CD4-positive, alpha-beta memory T cell (primary cell): ENCODE results near the gene GNAO1. TPM values are rescaled to one million over a fixed set of nuclear protein-coding genes. Genes with fewer than 3 reads are reported as not detected.

Experiments used
- CTCF ChIA-PET: fragments of 350-600 bp; sonication (Branson Sonifier 250); formaldehyde crosslinking; loops from one replicate; lab custom pipeline; 2021; ENCODE audit warnings: inconsistent platforms; ENCODE audit not compliant: partially characterized antibody; lab: Charles Lee
- POLR2A ChIA-PET: fragments of 350-600 bp; sonication (Branson Sonifier 250); formaldehyde crosslinking; loops from one replicate; lab custom pipeline; 2021; ENCODE audit not compliant: partially characterized antibody; lab: Charles Lee
- DNase-seq, 5 donors: peaks; one replicate each; pipeline versions ENCODE4 v3.0.0 to v3.0.0-alpha.2; 2020 to 2022; ENCODE audit warnings: mixed read lengths in 1 of 5
- H3K27ac ChIP-seq: one replicate; pipeline ENCODE4 v1.7.0; 2013; ENCODE audit warnings: low read depth, low read length
- H3K27me3 ChIP-seq: 2 replicates; pipeline ENCODE4 v1.7.0; 2013; ENCODE audit warnings: mild to moderate bottlenecking, low read length, moderate library complexity; ENCODE audit not compliant: insufficient read depth
- H3K36me3 ChIP-seq: 2 replicates; pipeline ENCODE4 v1.7.0; 2013; ENCODE audit warnings: mild to moderate bottlenecking, low read length, moderate library complexity; ENCODE audit not compliant: insufficient read depth
- H3K4me1 ChIP-seq: 2 replicates; pipeline ENCODE4 v1.7.0; 2013; ENCODE audit warnings: mild to moderate bottlenecking, low read length, moderate library complexity; ENCODE audit not compliant: insufficient read depth
- H3K4me3 ChIP-seq, 2 donors: one replicate each; pipeline ENCODE4 v1.7.0; 2013; ENCODE audit warnings: low read length in 2 of 2, mild to moderate bottlenecking in 1 of 2
- H3K9me3 ChIP-seq, 2 donors: one replicate each; pipeline ENCODE4 v1.7.0; 2013; ENCODE audit warnings: low read length in 2 of 2, control low read depth in 1 of 2; ENCODE audit not compliant: control insufficient read depth in 1 of 2
- H3K27ac Mint-ChIP-seq, 7 donors: one replicate each; pipeline ENCODE4 v1.8.0; 2020 to 2021; ENCODE audit warnings: mixed read lengths in 7 of 7, mild to moderate bottlenecking in 6 of 7, inconsistent platforms in 3 of 7, moderate library complexity in 3 of 7
- H3K27me3 Mint-ChIP-seq, 2 donors: one replicate each; pipeline ENCODE4 v1.8.0; 2020 to 2021; ENCODE audit warnings: mixed read lengths in 2 of 2
- H3K36me3 Mint-ChIP-seq, 2 donors: one replicate each; pipeline ENCODE4 v1.8.0; 2020 to 2021; ENCODE audit warnings: mixed read lengths in 2 of 2, inconsistent platforms in 1 of 2, mild to moderate bottlenecking in 1 of 2
- H3K4me1 Mint-ChIP-seq, 4 donors: one replicate each; pipeline ENCODE4 v1.8.0; 2020 to 2021; ENCODE audit warnings: mixed read lengths in 4 of 4, mild to moderate bottlenecking in 1 of 4
- H3K4me3 Mint-ChIP-seq, 8 donors: one replicate each; pipeline ENCODE4 v1.8.0; 2020 to 2021; ENCODE audit warnings: mixed read lengths in 8 of 8, mild to moderate bottlenecking in 7 of 8, moderate library complexity in 6 of 8, inconsistent platforms in 3 of 8
- H3K9me3 Mint-ChIP-seq, 8 donors: one replicate each; pipeline ENCODE4 v1.8.0; 2020 to 2021; ENCODE audit warnings: mixed read lengths in 8 of 8, mild to moderate bottlenecking in 5 of 8, inconsistent platforms in 3 of 8, moderate library complexity in 1 of 8
- intact Hi-C: fragments of 100-400 bp; cut with micrococcal nuclease; formaldehyde crosslinking; loops from one replicate; pipeline ENCODE4 v1.15.1; 2023
- polyA plus RNA-seq, 2 donors: library from polyadenylated mRNA; unstranded; fragments of 300-500 nt; fragmentation: Illumina TruSeq; gene quantifications; one replicate each; pipeline ENCODE4 v1.2.3, GENCODE V29; 2021
- total RNA-seq, 2 experiments: library from RNA; stranded (reverse); gene quantifications; one replicate each; pipeline ENCODE4 v1.2.3, GENCODE V29; 2021

Gene GNAO1
- total and polyA plus RNA-seq, 4 experiments from 2014 or later: 1.5 to 10.8 (median 10.5) TPM; not detected in 1

DNA sequence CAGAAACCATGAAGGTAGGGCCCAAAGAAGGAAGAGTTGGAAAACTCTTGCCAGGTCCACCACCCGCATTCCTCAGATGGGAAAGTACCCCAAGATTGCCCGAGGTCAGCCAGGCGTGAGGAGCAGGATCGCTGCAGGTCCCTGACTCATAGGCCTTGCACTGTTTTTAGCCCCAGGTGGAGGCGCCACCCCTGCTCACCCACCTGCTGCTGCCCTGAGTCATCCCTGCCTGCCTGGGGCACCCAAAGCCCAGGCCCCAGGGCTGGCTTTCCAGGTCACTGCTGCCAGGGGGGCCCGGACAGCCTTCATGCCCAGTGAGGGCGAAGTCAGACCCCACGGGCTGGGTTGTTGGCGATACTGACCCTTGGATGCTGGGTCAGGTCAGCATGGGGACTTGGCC lies 133.1 kb downstream of the GNAO1 start:
- no peak overlapping the region for H3K27ac ChIP-seq
- Mint-ChIP-seq H3K9me3 (no peaks in the 10 kb centered on the region), H3K27ac (no peak overlapping the region), H3K36me3 (no peaks in the 10 kb centered on the region), H3K27me3 (no peaks in the 10 kb centered on the region), H3K4me1 (peaks cover 0 to 5% (median 3%) of the 10 kb centered on the region in 4 donors), H3K4me3 (no peak overlapping the region)
- no peaks in the 10 kb centered on the region for H3K4me1 ChIP-seq
- ChIA-PET POLR2A (no interaction called here), CTCF (interaction anchor here (1.0 kb wide), 1 partner anchor 381 kb away, joined by 4 read pairs; no protein-coding TSS in a partner anchor)
- no peak for DNase-seq
- H3K27me3 ChIP-seq: no peaks in the 10 kb centered on the region
- intact Hi-C loops: no loop called here
- H3K36me3 ChIP-seq: no peaks in the 10 kb centered on the region
- no peak overlapping the region for H3K4me3 ChIP-seq
- no peaks in the 10 kb centered on the region for H3K9me3 ChIP-seq

DNA sequence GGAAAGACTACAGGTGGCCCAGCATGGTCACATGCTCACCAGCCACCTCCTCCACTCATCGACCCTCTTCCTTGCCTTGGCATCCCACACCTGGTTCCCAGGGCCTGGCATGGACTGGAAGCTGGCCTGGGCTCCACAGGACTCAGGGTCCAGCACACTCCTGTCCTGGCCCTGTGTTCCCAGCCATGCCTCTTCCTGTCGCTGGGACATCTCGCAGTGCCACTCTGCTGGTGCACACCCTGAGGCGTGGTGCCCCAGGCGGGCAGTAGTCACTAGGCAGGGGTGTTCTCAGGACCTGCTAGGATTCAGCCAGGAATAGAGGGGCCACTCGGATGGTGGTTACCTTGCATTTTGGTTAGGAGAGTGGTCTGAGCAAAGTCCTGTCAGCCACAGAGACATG lies 134.7 kb downstream of the GNAO1 start:
- no peak for DNase-seq
- no peaks in the 10 kb centered on the region for H3K27me3 Mint-ChIP-seq
- H3K9me3 ChIP-seq: no peaks in the 10 kb centered on the region
- no peaks in the 10 kb centered on the region for H3K27me3 ChIP-seq
- no peaks in the 10 kb centered on the region for H3K36me3 Mint-ChIP-seq
- POLR2A ChIA-PET: no interaction called here
- CTCF ChIA-PET: interaction anchor here (4.9 kb wide), 1 partner anchor 8 kb away, joined by 34 read pairs; no protein-coding TSS in a partner anchor
- H3K4me3 Mint-ChIP-seq: no peak overlapping the region
- H3K4me1 Mint-ChIP-seq: peaks cover 0 to 5% (median 2%) of the 10 kb centered on the region in 4 donors
- H3K27ac ChIP-seq: no peak overlapping the region
- H3K4me1 ChIP-seq: no peaks in the 10 kb centered on the region
- H3K9me3 Mint-ChIP-seq: no peaks in the 10 kb centered on the region
- no peak overlapping the region for H3K4me3 ChIP-seq
- intact Hi-C loops: no loop called here
- no peaks in the 10 kb centered on the region for H3K36me3 ChIP-seq
- peak overlapping the region in 2 of 7 donors; percentile 9 to 61 for H3K27ac Mint-ChIP-seq

GRCh38 chr16:56327071-56327928 lies 136.0 kb downstream of the GNAO1 start:
- H3K9me3 Mint-ChIP-seq: no peaks in the 10 kb centered on the region
- POLR2A ChIA-PET: no interaction called here
- Histone ChIP-seq H3K9me3 (no peaks in the 10 kb centered on the region), H3K27me3 (no peaks in the 10 kb centered on the region), H3K27ac (no peak overlapping the region), H3K4me3 (no peak overlapping the region), H3K36me3 (no peaks in the 10 kb centered on the region), H3K4me1 (no peaks in the 10 kb centered on the region)
- H3K36me3 Mint-ChIP-seq: no peaks in the 10 kb centered on the region
- intact Hi-C loops: no loop called here
- DNase-seq: no peak
- no peak overlapping the region for H3K4me3 Mint-ChIP-seq
- CTCF ChIA-PET: interaction anchor here (4.9 kb wide), 1 partner anchor 9 kb away, joined by 34 read pairs; no protein-coding TSS in a partner anchor
- no peaks in the 10 kb centered on the region for H3K27me3 Mint-ChIP-seq
- H3K27ac Mint-ChIP-seq: no peak overlapping the region
- peaks cover 0 to 5% (median 1%) of the 10 kb centered on the region in 4 donors for H3K4me1 Mint-ChIP-seq

- Mint-ChIP-seq H3K4me1 (peaks cover 0 to 5% (median 1%) of the 10 kb centered on the region in 4 donors), H3K27me3 (no peaks in the 10 kb centered on the region), H3K9me3 (no peaks in the 10 kb centered on the region), H3K27ac (no peak overlapping the region), H3K36me3 (no peaks in the 10 kb centered on the region), H3K4me3 (no peak overlapping the region)
- Histone ChIP-seq H3K4me3 (no peak overlapping the region), H3K27ac (no peak overlapping the region), H3K36me3 (no peaks in the 10 kb centered on the region), H3K4me1 (no peaks in the 10 kb centered on the region), H3K9me3 (no peaks in the 10 kb centered on the region), H3K27me3 (no peaks in the 10 kb centered on the region)
- intact Hi-C loops: no loop called here
- DNase-seq: no peak
- POLR2A ChIA-PET: no interaction called here
- CTCF ChIA-PET: interaction anchor here (4.9 kb wide), 1 partner anchor 10 kb away, joined by 34 read pairs; no protein-coding TSS in a partner anchor
Measured at GRCh38 chr16:56327929-56328258, 136.6 kb downstream of the GNAO1 start.

GRCh38 chr16:56328276-56329022 lies 137.2 kb downstream of the GNAO1 start:
- Mint-ChIP-seq H3K4me1 (peaks cover 0 to 5% (median 1%) of the 10 kb centered on the region in 4 donors), H3K9me3 (no peaks in the 10 kb centered on the region), H3K36me3 (no peaks in the 10 kb centered on the region), H3K27me3 (no peaks in the 10 kb centered on the region), H3K27ac (no peak overlapping the region), H3K4me3 (no peak overlapping the region)
- no peak for DNase-seq
- ChIA-PET CTCF (interaction anchor here (4.9 kb wide), 1 partner anchor 10 kb away, joined by 34 read pairs; no protein-coding TSS in a partner anchor), POLR2A (no interaction called here)
- no peaks in the 10 kb centered on the region for H3K4me1 ChIP-seq
- no peak overlapping the region for H3K4me3 ChIP-seq
- H3K27ac ChIP-seq: no peak overlapping the region
- intact Hi-C loops: no loop called here
- no peaks in the 10 kb centered on the region for H3K27me3 ChIP-seq
- no peaks in the 10 kb centered on the region for H3K9me3 ChIP-seq
- no peaks in the 10 kb centered on the region for H3K36me3 ChIP-seq

GRCh38 chr16:56329887-56330286 lies 138.6 kb downstream of the GNAO1 start:
- intact Hi-C loops: no loop called here
- H3K4me3 ChIP-seq: no peak overlapping the region
- ChIA-PET POLR2A (no interaction called here), CTCF (interaction anchor here (1.0 to 4.9 kb wide), 2 partner anchors 12 to 865 kb away, joined by 3 to 34 read pairs; no protein-coding TSS in a partner anchor)
- H3K9me3 ChIP-seq: no peaks in the 10 kb centered on the region
- Mint-ChIP-seq H3K4me3 (no peak overlapping the region), H3K4me1 (peaks cover 0 to 5% (median 1%) of the 10 kb centered on the region in 4 donors), H3K27me3 (no peaks in the 10 kb centered on the region), H3K9me3 (no peaks in the 10 kb centered on the region), H3K36me3 (no peaks in the 10 kb centered on the region), H3K27ac (no peak overlapping the region)
- H3K27ac ChIP-seq: no peak overlapping the region
- DNase-seq: no peak
- H3K36me3 ChIP-seq: no peaks in the 10 kb centered on the region
- no peaks in the 10 kb centered on the region for H3K27me3 ChIP-seq
- no peaks in the 10 kb centered on the region for H3K4me1 ChIP-seq

DNA sequence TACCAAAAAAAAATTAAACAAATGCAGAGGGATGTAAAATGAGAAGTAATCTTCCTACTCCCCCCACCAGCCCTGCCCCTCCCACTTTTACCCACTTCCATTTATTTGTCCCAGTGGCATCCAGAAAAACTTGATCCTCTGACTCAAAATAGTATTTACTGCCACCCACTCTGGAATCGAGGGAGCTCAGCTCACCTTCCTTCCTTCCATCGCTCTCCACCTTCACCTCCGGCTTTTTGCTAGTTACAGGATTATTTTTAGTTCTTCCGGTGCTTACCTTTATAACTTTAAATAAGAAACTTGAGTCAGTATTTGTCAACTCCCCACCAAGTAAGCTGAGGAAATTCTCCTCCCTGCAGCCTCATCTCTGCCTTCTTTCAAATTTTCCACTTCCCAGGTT lies 139.2 kb downstream of the GNAO1 start:
- CTCF ChIA-PET: interaction anchor here (1.0 to 4.9 kb wide), 2 partner anchors 12 to 865 kb away, joined by 3 to 34 read pairs; no protein-coding TSS in a partner anchor
- POLR2A ChIA-PET: no interaction called here
- H3K36me3 Mint-ChIP-seq: no peaks in the 10 kb centered on the region
- peaks cover 0 to 5% (median 1%) of the 10 kb centered on the region in 4 donors for H3K4me1 Mint-ChIP-seq
- Histone ChIP-seq H3K27ac (no peak overlapping the region), H3K4me1 (no peaks in the 10 kb centered on the region), H3K36me3 (no peaks in the 10 kb centered on the region), H3K4me3 (no peak overlapping the region), H3K27me3 (no peaks in the 10 kb centered on the region), H3K9me3 (no peaks in the 10 kb centered on the region)
- H3K9me3 Mint-ChIP-seq: no peaks in the 10 kb centered on the region
- H3K27ac Mint-ChIP-seq: no peak overlapping the region
- no peaks in the 10 kb centered on the region for H3K27me3 Mint-ChIP-seq
- no peak overlapping the region for H3K4me3 Mint-ChIP-seq
- no peak for DNase-seq
- intact Hi-C loops: no loop called here
